GM21447 (cell line): ENCODE data around the gene OR4D10.

Experiments
- ATAC-seq: cut with Tn5 transposase; IDR thresholded peaks from one replicate; pipeline ENCODE4 v1.9.1; 2021; ENCODE audit not compliant: unreplicated experiment

Gene OR4D10

GRCh38 chr11:59523541-59523940 lies 50.4 kb downstream of the OR4D10 start:
- ATAC-seq: no peak

GRCh38 chr11:59528711-59529110 lies 55.6 kb downstream of the OR4D10 start:
- no peak for ATAC-seq
